T-helper 1 cell treated with Interleukin-12 subunit alpha and Interleukin-12 subunit beta and Interleukin-4 antibody, amounts not matched to agents 30 μg/mL and 1 μg/mL, for 36 hours (primary cell): ENCODE measurements around the gene MS4A18.
"Not testable (repeated sequence)": the region's sequence is repeated elsewhere in the genome, so short reads cannot be mapped to it uniquely, and the experiment has no call there.

ENCODE experiments used
- H3K27ac Mint-ChIP-seq: one replicate; pipeline ENCODE4 v1.8.0; 2021; ENCODE audit warnings: mild to moderate bottlenecking, mixed read lengths
- H3K27me3 Mint-ChIP-seq: one replicate; pipeline ENCODE4 v1.8.0; 2021; ENCODE audit warnings: low read depth, mixed read lengths
- H3K36me3 Mint-ChIP-seq: one replicate; pipeline ENCODE4 v1.8.0; 2021; ENCODE audit warnings: low read depth, mixed read lengths
- H3K4me1 Mint-ChIP-seq: one replicate; pipeline ENCODE4 v1.8.0; 2021; ENCODE audit warnings: low read depth, mixed read lengths
- H3K4me3 Mint-ChIP-seq: one replicate; pipeline ENCODE4 v1.8.0; 2021; ENCODE audit warnings: mild to moderate bottlenecking, moderate library complexity, mixed read lengths
- H3K9me3 Mint-ChIP-seq: one replicate; pipeline ENCODE4 v1.8.0; 2021; ENCODE audit warnings: mixed read lengths

MS4A18 gene

GRCh38 chr11:60724420-60724819, at the start of gene MS4A18:
Gene MS4A18 (plus strand): TSS chr11:60724720.
- no peaks in the 10 kb centered on the region for H3K36me3 Mint-ChIP-seq
- no peak within 1 kb of the TSS for H3K4me3 Mint-ChIP-seq
- H3K27ac Mint-ChIP-seq, result no peak within 1 kb of the TSS
- no peaks in the 10 kb centered on the region for H3K4me1 Mint-ChIP-seq
- H3K27me3 Mint-ChIP-seq, result peaks cover 3% of the 10 kb centered on the region
- no peaks in the 10 kb centered on the region for H3K9me3 Mint-ChIP-seq

GRCh38 chr11:60678231-60678630, 46.3 kb upstream of the MS4A18 start:
- H3K4me3 Mint-ChIP-seq, H3K27ac Mint-ChIP-seq: not testable (repeated sequence)

GRCh38 chr11:60679879-60680278, 44.6 kb upstream of the MS4A18 start:
- Mint-ChIP-seq H3K27ac (no peak overlapping the region), H3K9me3 (peaks cover 24% of the 10 kb centered on the region), H3K4me3 (no peak overlapping the region), H3K36me3 (no peaks in the 10 kb centered on the region), H3K27me3 (peaks cover 4% of the 10 kb centered on the region), H3K4me1 (no peaks in the 10 kb centered on the region)

More at GRCh38 chr11:60678231-60678630, 46.3 kb upstream of the MS4A18 start:
- not testable (repeated sequence) for H3K27me3 Mint-ChIP-seq, H3K4me1 Mint-ChIP-seq, H3K36me3 Mint-ChIP-seq
- peaks cover 29% of the 10 kb centered on the region for H3K9me3 Mint-ChIP-seq

GRCh38 chr11:60680455-60681119, 43.9 kb upstream of the MS4A18 start:
- peaks cover 4% of the 10 kb centered on the region for H3K27me3 Mint-ChIP-seq
- no peak overlapping the region for H3K4me3 Mint-ChIP-seq
- peaks cover 24% of the 10 kb centered on the region for H3K9me3 Mint-ChIP-seq
- no peaks in the 10 kb centered on the region for H3K4me1 Mint-ChIP-seq
- H3K27ac Mint-ChIP-seq, result no peak overlapping the region
- H3K36me3 Mint-ChIP-seq, result no peaks in the 10 kb centered on the region

GRCh38 chr11:60684541-60684848, 40.0 kb upstream of the MS4A18 start:
- H3K9me3 Mint-ChIP-seq, H3K4me1 Mint-ChIP-seq, H3K27ac Mint-ChIP-seq, H3K27me3 Mint-ChIP-seq, H3K36me3 Mint-ChIP-seq, H3K4me3 Mint-ChIP-seq: not testable (repeated sequence)

- H3K9me3 Mint-ChIP-seq, result no peaks in the 10 kb centered on the region
- H3K4me3 Mint-ChIP-seq, result no peak overlapping the region
- no peaks in the 10 kb centered on the region for H3K4me1 Mint-ChIP-seq
- H3K27ac Mint-ChIP-seq, result no peak overlapping the region
- no peaks in the 10 kb centered on the region for H3K36me3 Mint-ChIP-seq
- peaks cover 5% of the 10 kb centered on the region for H3K27me3 Mint-ChIP-seq
These were observed 32.9 kb upstream of the MS4A18 start for GRCh38 chr11:60691661-60692060.

GRCh38 chr11:60699284-60699691, 25.2 kb upstream of the MS4A18 start, which contains the start of gene MS4A8:
Gene MS4A8 (plus strand): TSS chr11:60699612. CDS start chr11:60700861, 1,249 bp downstream.
- no peaks in the 10 kb centered on the region for H3K36me3 Mint-ChIP-seq
- H3K27me3 Mint-ChIP-seq, result no peaks in the 10 kb centered on the region
- no peaks in the 10 kb centered on the region for H3K4me1 Mint-ChIP-seq
- H3K27ac Mint-ChIP-seq, result no peak within 1 kb of the TSS
- H3K9me3 Mint-ChIP-seq, result no peaks in the 10 kb centered on the region
- no peak within 1 kb of the TSS for H3K4me3 Mint-ChIP-seq

GRCh38 chr11:60699936-60700335, 24.6 kb upstream of the MS4A18 start:
- no peaks in the 10 kb centered on the region for H3K4me1 Mint-ChIP-seq
- H3K27me3 Mint-ChIP-seq, result peaks cover 3% of the 10 kb centered on the region
- H3K36me3 Mint-ChIP-seq, result no peaks in the 10 kb centered on the region
- no peak overlapping the region for H3K27ac Mint-ChIP-seq
- no peak overlapping the region for H3K4me3 Mint-ChIP-seq
- no peaks in the 10 kb centered on the region for H3K9me3 Mint-ChIP-seq

- H3K27ac Mint-ChIP-seq, result no peak overlapping the region
These were observed 23.6 kb upstream of the MS4A18 start for GRCh38 chr11:60700689-60701468.

GRCh38 chr11:60701469-60701818, 23.1 kb upstream of the MS4A18 start:
- no peak overlapping the region for H3K27ac Mint-ChIP-seq
- no peaks in the 10 kb centered on the region for H3K9me3 Mint-ChIP-seq
- no peak overlapping the region for H3K4me3 Mint-ChIP-seq
- H3K4me1 Mint-ChIP-seq, result no peaks in the 10 kb centered on the region
- no peaks in the 10 kb centered on the region for H3K36me3 Mint-ChIP-seq
- H3K27me3 Mint-ChIP-seq, result peaks cover 3% of the 10 kb centered on the region

More at GRCh38 chr11:60700689-60701468, 23.6 kb upstream of the MS4A18 start:
- Mint-ChIP-seq H3K36me3 (no peaks in the 10 kb centered on the region), H3K4me3 (no peak overlapping the region), H3K27me3 (peaks cover 3% of the 10 kb centered on the region), H3K4me1 (no peaks in the 10 kb centered on the region), H3K9me3 (no peaks in the 10 kb centered on the region)

GRCh38 chr11:60703374-60703773, 21.1 kb upstream of the MS4A18 start:
- Mint-ChIP-seq H3K4me1 (no peaks in the 10 kb centered on the region), H3K27me3 (peaks cover 3% of the 10 kb centered on the region), H3K4me3 (no peak overlapping the region), H3K9me3 (no peaks in the 10 kb centered on the region), H3K36me3 (no peaks in the 10 kb centered on the region), H3K27ac (no peak overlapping the region)

GRCh38 chr11:60705895-60706294, 18.6 kb upstream of the MS4A18 start:
- Mint-ChIP-seq H3K36me3 (no peaks in the 10 kb centered on the region), H3K4me1 (no peaks in the 10 kb centered on the region), H3K27me3 (peaks cover 3% of the 10 kb centered on the region), H3K9me3 (no peaks in the 10 kb centered on the region), H3K27ac (no peak overlapping the region), H3K4me3 (no peak overlapping the region)

GRCh38 chr11:60706931-60707330, 17.6 kb upstream of the MS4A18 start:
- Mint-ChIP-seq H3K4me3 (no peak overlapping the region), H3K4me1 (no peaks in the 10 kb centered on the region), H3K9me3 (no peaks in the 10 kb centered on the region), H3K27ac (no peak overlapping the region), H3K36me3 (no peaks in the 10 kb centered on the region), H3K27me3 (peaks cover 3% of the 10 kb centered on the region)

GRCh38 chr11:60710482-60710881, 14.0 kb upstream of the MS4A18 start:
- H3K36me3 Mint-ChIP-seq, result no peaks in the 10 kb centered on the region
- no peaks in the 10 kb centered on the region for H3K4me1 Mint-ChIP-seq
- no peaks in the 10 kb centered on the region for H3K9me3 Mint-ChIP-seq
- H3K4me3 Mint-ChIP-seq, result no peak overlapping the region
- H3K27me3 Mint-ChIP-seq, result no peaks in the 10 kb centered on the region
- no peak overlapping the region for H3K27ac Mint-ChIP-seq

- Mint-ChIP-seq H3K9me3 (no peaks in the 10 kb centered on the region), H3K27me3 (no peaks in the 10 kb centered on the region), H3K27ac (no peak overlapping the region), H3K4me3 (no peak overlapping the region), H3K36me3 (no peaks in the 10 kb centered on the region), H3K4me1 (no peaks in the 10 kb centered on the region)
These were observed 13.2 kb upstream of the MS4A18 start for GRCh38 chr11:60711276-60711675.
